ENCODE results near the gene ATXN1. TPM values are rescaled to one million over a fixed set of nuclear protein-coding genes. Genes with fewer than 3 reads are reported as not detected.

ATXN1 gene
- total RNA-seq, 1 experiment from 2014 or later: 16.5 TPM

DNA sequence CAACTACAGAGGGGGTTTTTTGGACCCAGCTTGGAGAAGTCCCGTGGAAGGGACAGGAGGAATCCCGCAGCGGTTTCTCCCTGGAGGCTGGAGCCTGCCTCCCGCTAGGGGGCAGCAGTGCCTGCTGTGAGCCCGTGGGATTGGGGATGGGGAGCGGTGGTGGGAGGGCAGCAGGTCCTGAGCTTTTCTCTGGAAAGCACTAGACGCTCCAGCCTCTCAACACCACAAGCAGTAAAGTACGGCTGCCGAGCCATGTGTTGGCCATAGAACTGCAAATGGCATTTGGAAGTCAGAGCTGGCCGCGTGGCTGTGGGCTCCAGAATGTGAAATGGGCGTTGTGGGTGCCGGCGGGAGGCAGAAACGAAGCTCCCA lies 475.1 kb downstream of the ATXN1 start:
- intact Hi-C loops (cut with micrococcal nuclease): loop anchor here (2.0 kb wide), 1 partner anchor 45 kb away; no protein-coding TSS in a partner anchor
- Mint-ChIP-seq H3K27ac (ENCODE audit: low read depth, unreplicated experiment) (no peak overlapping the region), H3K9me3 (ENCODE audit: unreplicated experiment) (no peaks in the 10 kb centered on the region), H3K4me3 (ENCODE audit: unreplicated experiment) (no peak overlapping the region), H3K36me3 (ENCODE audit: insufficient read depth, unreplicated experiment) (no peaks in the 10 kb centered on the region), H3K4me1 (ENCODE audit: insufficient read depth, unreplicated experiment) (no peaks in the 10 kb centered on the region), H3K27me3 (ENCODE audit: insufficient read depth, unreplicated experiment) (no peaks in the 10 kb centered on the region)
- POLR2A ChIA-PET: no interaction called here
- CTCF ChIA-PET: interaction anchor here (0.5 to 1.2 kb wide), 6 partner anchors 11 to 534 kb away, joined by 3 to 4 read pairs (median 3); no protein-coding TSS in a partner anchor
- no TSS peak for BruUV-seq (replicated peaks)
- peak; percentile 30 for DNase-seq (ENCODE audit: unreplicated experiment)
- TF ChIP-seq, protein P1, sequence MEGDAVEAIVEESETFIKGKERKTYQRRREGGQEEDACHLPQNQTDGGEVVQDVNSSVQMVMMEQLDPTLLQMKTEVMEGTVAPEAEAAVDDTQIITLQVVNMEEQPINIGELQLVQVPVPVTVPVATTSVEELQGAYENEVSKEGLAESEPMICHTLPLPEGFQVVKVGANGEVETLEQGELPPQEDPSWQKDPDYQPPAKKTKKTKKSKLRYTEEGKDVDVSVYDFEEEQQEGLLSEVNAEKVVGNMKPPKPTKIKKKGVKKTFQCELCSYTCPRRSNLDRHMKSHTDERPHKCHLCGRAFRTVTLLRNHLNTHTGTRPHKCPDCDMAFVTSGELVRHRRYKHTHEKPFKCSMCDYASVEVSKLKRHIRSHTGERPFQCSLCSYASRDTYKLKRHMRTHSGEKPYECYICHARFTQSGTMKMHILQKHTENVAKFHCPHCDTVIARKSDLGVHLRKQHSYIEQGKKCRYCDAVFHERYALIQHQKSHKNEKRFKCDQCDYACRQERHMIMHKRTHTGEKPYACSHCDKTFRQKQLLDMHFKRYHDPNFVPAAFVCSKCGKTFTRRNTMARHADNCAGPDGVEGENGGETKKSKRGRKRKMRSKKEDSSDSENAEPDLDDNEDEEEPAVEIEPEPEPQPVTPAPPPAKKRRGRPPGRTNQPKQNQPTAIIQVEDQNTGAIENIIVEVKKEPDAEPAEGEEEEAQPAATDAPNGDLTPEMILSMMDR (IDR thresholded peaks at IDR 0.05; ENCODE audit: unreplicated experiment): peak; percentile 30

DNA sequence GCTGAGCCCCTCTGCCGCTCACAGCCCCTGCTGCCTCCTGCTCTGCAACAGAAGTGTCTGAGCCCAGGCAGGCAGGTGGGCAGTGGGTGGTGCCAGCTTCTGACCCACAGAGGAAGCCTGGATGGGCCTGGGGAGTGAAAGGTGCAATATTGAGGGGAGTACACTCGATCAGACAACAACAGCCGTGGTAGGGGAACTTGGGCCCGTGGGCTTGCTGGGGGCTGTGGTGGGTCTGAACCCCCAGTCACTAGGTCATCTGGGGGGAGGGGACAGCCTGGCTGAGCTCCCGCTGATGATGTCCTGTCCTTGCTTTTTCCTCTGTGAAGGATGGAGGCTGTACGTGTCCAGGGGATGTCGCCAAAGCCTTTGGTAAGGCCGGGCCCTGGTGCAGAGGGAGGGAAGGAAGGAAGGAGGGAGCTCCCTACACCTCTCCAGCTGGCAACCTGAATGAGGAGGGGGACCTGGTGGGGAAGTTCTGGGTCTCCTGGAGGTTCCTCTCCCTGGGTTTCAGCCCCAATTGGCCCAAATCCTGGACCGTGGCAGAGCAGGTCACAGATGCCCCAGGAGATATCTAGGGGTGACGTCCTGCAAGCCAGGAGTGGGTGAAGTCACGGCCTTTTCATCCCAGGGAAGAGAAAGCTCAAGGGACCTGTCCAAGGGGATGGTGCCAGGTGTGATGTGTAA lies 475.7 kb downstream of the ATXN1 start:
- TF ChIP-seq, protein P1 (IDR thresholded peaks at IDR 0.05; ENCODE audit: unreplicated experiment): no peak
- no TSS peak for BruUV-seq (replicated peaks)
- Mint-ChIP-seq H3K27me3 (ENCODE audit: insufficient read depth, unreplicated experiment) (no peaks in the 10 kb centered on the region), H3K4me3 (ENCODE audit: unreplicated experiment) (no peak overlapping the region), H3K4me1 (ENCODE audit: insufficient read depth, unreplicated experiment) (no peaks in the 10 kb centered on the region), H3K27ac (ENCODE audit: low read depth, unreplicated experiment) (no peak overlapping the region), H3K36me3 (ENCODE audit: insufficient read depth, unreplicated experiment) (no peaks in the 10 kb centered on the region), H3K9me3 (ENCODE audit: unreplicated experiment) (no peaks in the 10 kb centered on the region)
- CTCF ChIA-PET: interaction anchor here (0.7 to 1.2 kb wide), 4 partner anchors 11 to 84 kb away, joined by 3 to 4 read pairs (median 3); no protein-coding TSS in a partner anchor
- no peak for DNase-seq (ENCODE audit: unreplicated experiment)
- POLR2A ChIA-PET: no interaction called here
- intact Hi-C loops (cut with micrococcal nuclease): loop anchor here (2.0 kb wide), 1 partner anchor 45 kb away; no protein-coding TSS in a partner anchor

DNA sequence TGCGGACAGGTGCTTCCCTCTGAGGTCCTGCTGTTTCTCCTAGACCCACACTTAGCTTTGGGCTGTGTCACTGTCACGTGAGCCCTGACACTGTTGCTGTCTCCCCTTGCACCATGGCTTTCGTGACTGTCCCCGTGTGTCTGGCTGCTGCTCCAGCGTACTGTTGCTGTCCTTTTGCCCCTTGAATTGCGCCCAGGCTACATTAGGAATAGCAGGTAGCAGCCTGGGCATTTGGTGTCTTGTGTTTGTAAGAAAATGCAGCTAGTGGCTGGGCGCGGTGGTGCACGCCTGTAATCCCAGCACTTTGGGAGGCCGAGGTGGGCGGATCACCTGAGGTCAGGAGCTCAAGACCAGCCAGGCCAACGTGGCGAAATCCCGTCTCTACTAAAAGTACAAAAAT lies 476.8 kb downstream of the ATXN1 start:
- Mint-ChIP-seq H3K9me3 (ENCODE audit: unreplicated experiment) (no peaks in the 10 kb centered on the region), H3K4me3 (ENCODE audit: unreplicated experiment) (no peak overlapping the region), H3K4me1 (ENCODE audit: insufficient read depth, unreplicated experiment) (no peaks in the 10 kb centered on the region), H3K27me3 (ENCODE audit: insufficient read depth, unreplicated experiment) (no peaks in the 10 kb centered on the region), H3K27ac (ENCODE audit: low read depth, unreplicated experiment) (no peak overlapping the region), H3K36me3 (ENCODE audit: insufficient read depth, unreplicated experiment) (no peaks in the 10 kb centered on the region)
- ChIA-PET CTCF (interaction anchor here (0.8 kb wide), 1 partner anchor 10 kb away, joined by 3 read pairs; no protein-coding TSS in a partner anchor), POLR2A (interaction anchor here (0.6 to 0.7 kb wide), 3 partner anchors 12 to 531 kb away, joined by 3 read pairs; no protein-coding TSS in a partner anchor)
- no TSS peak for BruUV-seq (replicated peaks)
- no peak for DNase-seq (ENCODE audit: unreplicated experiment)
- intact Hi-C loops (cut with micrococcal nuclease): no loop called here
- TF ChIP-seq, protein P1 (IDR thresholded peaks at IDR 0.05; ENCODE audit: unreplicated experiment): no peak

DNA sequence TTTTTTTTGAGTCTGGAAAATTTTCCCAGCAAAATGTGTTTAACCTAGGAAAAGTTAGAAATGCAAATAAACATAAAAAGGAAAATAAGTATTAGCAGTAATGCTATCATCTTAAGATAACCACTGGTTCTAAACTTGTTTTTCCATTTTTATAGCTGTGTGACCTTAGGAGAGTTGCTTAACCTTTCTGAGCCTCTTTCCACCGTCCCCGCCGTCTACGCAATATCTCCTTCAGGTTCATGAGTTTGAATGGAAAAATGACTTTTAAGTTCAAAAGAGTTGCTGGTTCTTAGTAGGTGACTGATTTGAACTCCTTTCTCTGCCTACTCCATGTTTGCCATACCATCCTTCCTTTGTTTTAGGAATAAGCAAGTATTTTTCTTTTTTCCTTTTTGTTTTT lies 478.9 kb downstream of the ATXN1 start:
- intact Hi-C loops (cut with micrococcal nuclease): no loop called here
- POLR2A ChIA-PET: no interaction called here
- H3K36me3 Mint-ChIP-seq (ENCODE audit: insufficient read depth, unreplicated experiment): no peaks in the 10 kb centered on the region
- BruUV-seq (replicated peaks): no TSS peak
- H3K27ac Mint-ChIP-seq (ENCODE audit: low read depth, unreplicated experiment): no peak overlapping the region
- TF ChIP-seq, protein P1 (IDR thresholded peaks at IDR 0.05; ENCODE audit: unreplicated experiment): no peak
- no peaks in the 10 kb centered on the region for H3K27me3 Mint-ChIP-seq (ENCODE audit: insufficient read depth, unreplicated experiment)
- H3K4me1 Mint-ChIP-seq (ENCODE audit: insufficient read depth, unreplicated experiment): peaks cover 15% of the 10 kb centered on the region
- CTCF ChIA-PET: no interaction called here
- DNase-seq (ENCODE audit: unreplicated experiment): no peak
- no peak overlapping the region for H3K4me3 Mint-ChIP-seq (ENCODE audit: unreplicated experiment)
- no peaks in the 10 kb centered on the region for H3K9me3 Mint-ChIP-seq (ENCODE audit: unreplicated experiment)
